IMR-90 (cell line): Measurements from ENCODE around the gene RAP1GAP. TPM values are rescaled to one million over a fixed set of nuclear protein-coding genes. Genes with fewer than 3 reads are reported as not detected.

Experiments
- ATAC-seq: fragments of 200-7000 bp; cut with Tn5 transposase; 2 replicates; pipeline ENCODE4 v1.9.1; 2020; ENCODE audit warnings: low read depth, mild to moderate bottlenecking, moderate library complexity
- BruUV-seq: library from RNA; stranded (reverse); fragments of 400-500 nt; replicated peaks from 2 replicates; lab custom pipeline; 2021; lab: Mats Ljungman, UMichigan
- CTCF ChIA-PET: fragments of 300-600 bp; formaldehyde crosslinking; extraction: SDS; loops from one replicate; lab custom pipeline; 2021; ENCODE audit warnings: antibody characterized with exemption; lab: Yijun Ruan, JAX
- POLR2A ChIA-PET: fragments of 300-600 bp; sonication (Branson Sonifier 250); formaldehyde crosslinking; loops from one replicate; lab custom pipeline; 2022; ENCODE audit warnings: antibody characterized with exemption; ENCODE audit not compliant: unreplicated experiment; lab: Charles Lee
- DNase-seq: peaks from one replicate; pipeline ENCODE4 v3.0.0; 2013
- H2AFZ ChIP-seq: replicated peaks from 2 replicates; pipeline ENCODE3; 2013; ENCODE audit warnings: low read length, mild to moderate bottlenecking; ENCODE audit not compliant: poor library complexity
- H2AK5ac ChIP-seq: 2 replicates; pipeline ENCODE4 v1.6.1; 2013; ENCODE audit warnings: low read depth, low read length, inconsistent platforms
- H2AK9ac ChIP-seq: replicated peaks from 2 replicates; pipeline ENCODE3; 2013; ENCODE audit warnings: mild to moderate bottlenecking, low read depth, low read length, moderate library complexity; ENCODE audit not compliant: poor library complexity
- H2BK120ac ChIP-seq: 2 replicates; pipeline ENCODE4 v1.6.1; 2013; ENCODE audit warnings: low read depth, low read length, inconsistent platforms
- H2BK15ac ChIP-seq: 3 replicates; pipeline ENCODE4 v1.6.1; 2013; ENCODE audit warnings: low read depth, low read length, inconsistent platforms
- H2BK20ac ChIP-seq: 2 replicates; pipeline ENCODE4 v1.6.1; 2013; ENCODE audit warnings: low read depth, mild to moderate bottlenecking, inconsistent platforms, low read length, moderate library complexity
- H2BK5ac ChIP-seq: 2 replicates; pipeline ENCODE4 v1.6.1; 2013; ENCODE audit warnings: mild to moderate bottlenecking, low read depth, low read length, inconsistent platforms; ENCODE audit not compliant: poor library complexity, severe bottlenecking
- H3K14ac ChIP-seq: replicated peaks from 2 replicates; pipeline ENCODE4 v1.6.1; 2013; ENCODE audit warnings: low read depth, low read length, inconsistent platforms
- H3K18ac ChIP-seq: 2 replicates; pipeline ENCODE4 v1.6.1; 2013; ENCODE audit warnings: low read depth, low read length, control low read depth
- H3K23ac ChIP-seq: 2 replicates; pipeline ENCODE4 v1.6.1; 2013; ENCODE audit warnings: low read depth, low read length, inconsistent platforms
- H3K27ac ChIP-seq: 2 replicates; pipeline ENCODE4 v1.5.1; 2013; ENCODE audit warnings: mild to moderate bottlenecking, control low read depth, low read length; ENCODE audit not compliant: insufficient read depth
- H3K27me3 ChIP-seq: 2 replicates; pipeline ENCODE4 v1.6.1; 2013; ENCODE audit warnings: low read length; ENCODE audit not compliant: control insufficient read depth, insufficient read depth
- H3K36me3 ChIP-seq: 2 replicates; pipeline ENCODE4 v1.6.1; 2013; ENCODE audit warnings: low read length, mixed read lengths; ENCODE audit not compliant: control insufficient read depth, insufficient read depth
- H3K4ac ChIP-seq: 2 replicates; pipeline ENCODE4 v1.6.1; 2013; ENCODE audit warnings: low read depth, low read length, inconsistent platforms
- H3K4me1 ChIP-seq: 2 replicates; pipeline ENCODE4 v1.6.1; 2013; ENCODE audit warnings: low read length, mixed read lengths; ENCODE audit not compliant: control insufficient read depth, insufficient read depth
- H3K4me2 ChIP-seq: 2 replicates; pipeline ENCODE4 v1.6.1; 2013; ENCODE audit warnings: low read depth, mild to moderate bottlenecking, control low read depth, low read length, moderate library complexity
- H3K4me3 ChIP-seq: 2 replicates; pipeline ENCODE4 v1.5.1; 2013; ENCODE audit warnings: low read depth, mild to moderate bottlenecking, control low read depth, low read length, moderate library complexity; ENCODE audit not compliant: insufficient read depth
- H3K56ac ChIP-seq: 2 replicates; pipeline ENCODE4 v1.6.1; 2013; ENCODE audit warnings: low read length, inconsistent platforms; ENCODE audit not compliant: insufficient read depth; ENCODE audit errors: extremely low read depth
- H3K79me1 ChIP-seq, 2 experiments: 2 replicates each; pipeline ENCODE4 v1.6.1; 2013; ENCODE audit warnings: low read length in 2 of 2, inconsistent platforms in 1 of 2, low read depth in 1 of 2
- H3K9ac ChIP-seq: 2 replicates; pipeline ENCODE4 v1.6.1; 2013; ENCODE audit warnings: low read depth, low read length, control low read depth
- H3K9me1 ChIP-seq: 2 replicates; pipeline ENCODE4 v1.6.1; 2013; ENCODE audit warnings: low read length, inconsistent platforms; ENCODE audit not compliant: insufficient read depth
- H3K9me3 ChIP-seq: 2 replicates; pipeline ENCODE4 v1.6.1; 2013; ENCODE audit warnings: low read length; ENCODE audit not compliant: control insufficient read depth, insufficient read depth
- H4K20me1 ChIP-seq: 2 replicates; pipeline ENCODE4 v1.6.1; 2013; ENCODE audit warnings: low read length, inconsistent platforms; ENCODE audit not compliant: insufficient read depth
- H4K5ac ChIP-seq: 2 replicates; pipeline ENCODE4 v1.6.1; 2013; ENCODE audit warnings: mild to moderate bottlenecking, low read depth, low read length, control low read depth
- H4K8ac ChIP-seq, 2 experiments: 2 replicates each; pipeline ENCODE4 v1.6.1; 2013; ENCODE audit warnings: low read depth in 2 of 2, low read length in 2 of 2, control low read depth in 1 of 2, inconsistent platforms in 1 of 2
- H4K91ac ChIP-seq: 2 replicates; pipeline ENCODE4 v1.6.1; 2013; ENCODE audit warnings: low read depth, low read length, inconsistent platforms; ENCODE audit not compliant: insufficient read depth
- BHLHE40 ChIP-seq: fragments of 150-350 bp; IDR thresholded peaks from 2 replicates; pipeline ENCODE4 v1.6.1; 2016; ENCODE audit warnings: mild to moderate bottlenecking, low read depth, low read length
- CEBPB ChIP-seq: IDR thresholded peaks from 2 replicates; pipeline ENCODE4 v1.6.1; 2012; ENCODE audit warnings: low read depth, low read length, improper control_type of control experiment
- CHD1 ChIP-seq: IDR thresholded peaks from 2 replicates; pipeline ENCODE4 v1.6.1; 2012; ENCODE audit warnings: low read depth, low read length, improper control_type of control experiment
- CTCF ChIP-seq: conservative IDR thresholded peaks from 2 replicates; pipeline ENCODE4 v1.5.1; 2012; ENCODE audit warnings: mild to moderate bottlenecking, low read depth, low read length, improper control_type of control experiment
- FOS ChIP-seq: fragments of 150-350 bp; IDR thresholded peaks from 2 replicates; pipeline ENCODE4 v1.6.1; 2016; ENCODE audit warnings: low read depth, low read length
- MAFK ChIP-seq: IDR thresholded peaks from 2 replicates; pipeline ENCODE4 v1.6.1; 2012; ENCODE audit warnings: low read depth, low read length, improper control_type of control experiment
- MAZ ChIP-seq: IDR thresholded peaks from 2 replicates; pipeline ENCODE4 v1.6.1; 2012; ENCODE audit warnings: low read depth, mild to moderate bottlenecking, low read length, improper control_type of control experiment, moderate library complexity, borderline replicate concordance
- MXI1 ChIP-seq: IDR thresholded peaks from 2 replicates; pipeline ENCODE4 v1.6.1; 2012; ENCODE audit warnings: low read depth, mild to moderate bottlenecking, low read length, moderate library complexity, borderline replicate concordance
- NFE2L2 ChIP-seq: fragments of 150-350 bp; IDR thresholded peaks from 2 replicates; pipeline ENCODE4 v1.6.1; 2016; ENCODE audit warnings: low read depth, mild to moderate bottlenecking, low read length
- POLR2A ChIP-seq: IDR thresholded peaks from 2 replicates; pipeline ENCODE4 v1.6.1; 2012; ENCODE audit warnings: mild to moderate bottlenecking, low read depth, low read length
- RAD21 ChIP-seq: IDR thresholded peaks from 2 replicates; pipeline ENCODE4 v1.6.1; 2012; ENCODE audit warnings: low read length, improper control_type of control experiment
- RCOR1 ChIP-seq: IDR thresholded peaks from 2 replicates; pipeline ENCODE4 v1.6.1; 2012; ENCODE audit warnings: mild to moderate bottlenecking, low read length, improper control_type of control experiment; ENCODE audit not compliant: insufficient replicate concordance
- RFX5 ChIP-seq: IDR thresholded peaks from 2 replicates; pipeline ENCODE4 v1.8.0; 2012; ENCODE audit warnings: low read depth, mild to moderate bottlenecking, low read length, moderate library complexity
- SMC3 ChIP-seq: fragments of 150-350 bp; IDR thresholded peaks from 2 replicates; pipeline ENCODE4 v1.6.1; 2016; ENCODE audit warnings: low read depth, mild to moderate bottlenecking, antibody characterized with exemption, low read length, moderate library complexity
- USF2 ChIP-seq: fragments of 150-350 bp; IDR thresholded peaks from 2 replicates; pipeline ENCODE4 v1.6.1; 2017; ENCODE audit warnings: mild to moderate bottlenecking, antibody characterized with exemption, low read length, low read depth
- WGBS, 2 experiments: methylation state at CpG; one replicate each; pipeline versions ENCODE4 v1.1.5 to v1.1.7; 2013; ENCODE audit warnings: missing lambda C conversion rate in 2 of 2; ENCODE audit not compliant: insufficient read length in 1 of 2; ENCODE audit errors: extremely low coverage in 2 of 2; 5-methylcytosine and 5-hydroxymethylcytosine counted together
- dilution Hi-C: fragments of 300-500 bp; cut with HindIII; formaldehyde crosslinking; loops from one replicate; pipeline ENCODE4 v1.14.3; 2018; ENCODE audit warnings: low sequenced_read_pairs; ENCODE audit not compliant: unreplicated experiment
- in situ Hi-C: fragments of 300-500 bp; cut with MboI; formaldehyde crosslinking; loops from 3 replicates; pipeline ENCODE4 v1.14.3; 2019; ENCODE audit warnings: low sequenced_read_pairs, inconsistent platforms, mixed read lengths
- intact Hi-C: fragments of 100-400 bp; cut with micrococcal nuclease; formaldehyde crosslinking; loops from 2 replicates; pipeline ENCODE4 v1.10.0; 2022
- polyA plus RNA-seq, 3 experiments: library from polyadenylated mRNA; depleted of rRNA; stranded (reverse); fragments of >200 nt; gene quantifications; 2 replicates each; pipeline ENCODE4 v1.2.3, GENCODE V29; 2012; ENCODE audit warnings: low replicate concordance in 1 of 3
- total RNA-seq: library from RNA; depleted of rRNA; stranded (reverse); fragments of >200 nt; gene quantifications from 2 replicates; pipeline ENCODE4 v1.2.3, GENCODE V29; 2012
- TF ChIP-seq, protein P1 (sequence below): fragments of 150-350 bp; IDR thresholded peaks from 2 replicates; pipeline ENCODE4 v1.6.1; 2016; ENCODE audit warnings: low read depth, mild to moderate bottlenecking, low read length, moderate library complexity, borderline replicate concordance

The RAP1GAP gene
- total and polyA plus RNA-seq, 2 of the 4 experiments (the other 2 are of a cell fraction) = under 0.01 to 0.10 TPM

DNA sequence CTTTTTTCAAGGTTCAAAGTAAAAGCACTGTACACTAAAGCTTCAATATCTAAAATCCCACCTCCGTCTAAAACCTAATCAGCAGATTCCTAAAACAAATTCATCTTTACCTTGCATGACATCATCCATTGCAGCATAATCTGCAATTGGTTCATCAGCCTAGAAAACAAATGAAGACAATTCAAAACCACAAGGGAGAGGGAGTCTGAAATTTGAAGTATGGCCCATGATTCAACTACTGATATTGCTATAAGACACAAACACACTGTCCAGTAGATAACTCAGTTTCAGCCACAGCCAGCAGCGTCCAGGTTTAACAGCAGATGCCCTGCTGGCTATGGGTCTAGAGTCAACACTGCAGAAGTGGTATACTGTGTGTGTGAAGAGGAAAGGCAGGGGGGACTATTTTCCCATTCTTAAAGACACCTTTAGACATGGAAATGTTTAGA is 17.9 kb upstream of the RAP1GAP start:
- POLR2A ChIA-PET = no interaction called here
- H3K18ac ChIP-seq = no peak overlapping the region
- no peak overlapping the region for H4K5ac ChIP-seq
- in situ Hi-C loops (no loop called here), intact Hi-C loops (no loop called here), dilution Hi-C loops (no loop called here)
- peaks cover under 1% of the 10 kb centered on the region; the same call in 1 of the 2 replicates for H3K9me1 ChIP-seq
- H3K4me1 ChIP-seq = no peaks in the 10 kb centered on the region
- H2BK20ac ChIP-seq = no peak overlapping the region
- no peak overlapping the region for H2BK5ac ChIP-seq
- H3K4me3 ChIP-seq = no peak overlapping the region
- peaks cover 44% of the 10 kb centered on the region for H3K36me3 ChIP-seq
- no TSS peak for BruUV-seq
- peaks cover 0 to 15% of the 10 kb centered on the region in 2 experiments; a peak in 3 of 4 replicates for H3K79me1 ChIP-seq
- ATAC-seq (no peak), DNase-seq (no peak)
- H4K8ac ChIP-seq = no peak overlapping the region
- H2AFZ ChIP-seq = no peak overlapping the region
- 0 out of 2 replicates have a peak, but pooled peaks cover 1% of the 10 kb centered on the region for H4K20me1 ChIP-seq
- H2BK120ac ChIP-seq = no peak overlapping the region
- H2BK15ac ChIP-seq = no peak overlapping the region
- no peak overlapping the region for H3K4ac ChIP-seq
- no peak overlapping the region for H3K23ac ChIP-seq
- no peak overlapping the region for H3K27ac ChIP-seq
- H3K9me3 ChIP-seq = 0 out of 2 replicates have a peak, but pooled peaks cover 3% of the 10 kb centered on the region
- no peak overlapping the region for H3K4me2 ChIP-seq
- no peaks in the 10 kb centered on the region for H3K27me3 ChIP-seq
- WGBS, 2 experiments = 100% methylated on average over 1 of the region's 2 CpGs; no CpG with 5 or more reads in 1 of the 2 experiments
- H4K91ac ChIP-seq = no peak overlapping the region
- no peak overlapping the region for H3K56ac ChIP-seq
- no peak overlapping the region for H2AK9ac ChIP-seq
- no peak overlapping the region for H3K9ac ChIP-seq
- CTCF ChIA-PET = no interaction called here
- H2AK5ac ChIP-seq = no peak overlapping the region
- TF ChIP-seq, protein P1, sequence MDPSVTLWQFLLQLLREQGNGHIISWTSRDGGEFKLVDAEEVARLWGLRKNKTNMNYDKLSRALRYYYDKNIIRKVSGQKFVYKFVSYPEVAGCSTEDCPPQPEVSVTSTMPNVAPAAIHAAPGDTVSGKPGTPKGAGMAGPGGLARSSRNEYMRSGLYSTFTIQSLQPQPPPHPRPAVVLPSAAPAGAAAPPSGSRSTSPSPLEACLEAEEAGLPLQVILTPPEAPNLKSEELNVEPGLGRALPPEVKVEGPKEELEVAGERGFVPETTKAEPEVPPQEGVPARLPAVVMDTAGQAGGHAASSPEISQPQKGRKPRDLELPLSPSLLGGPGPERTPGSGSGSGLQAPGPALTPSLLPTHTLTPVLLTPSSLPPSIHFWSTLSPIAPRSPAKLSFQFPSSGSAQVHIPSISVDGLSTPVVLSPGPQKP = no peak
- TF ChIP-seq RFX5 = no peak
- no peak for TF ChIP-seq FOS
- TF ChIP-seq MAZ = no peak
- TF ChIP-seq MXI1 = no peak
- no peak for TF ChIP-seq MAFK
- TF ChIP-seq CTCF = no peak
- TF ChIP-seq POLR2A = no peak
- TF ChIP-seq RAD21 = no peak
- TF ChIP-seq SMC3 = no peak
- no peak for TF ChIP-seq CEBPB
- TF ChIP-seq RCOR1 = no peak
- no peak for TF ChIP-seq NFE2L2
- no peak for TF ChIP-seq BHLHE40
- TF ChIP-seq USF2 = no peak
- no peak for TF ChIP-seq CHD1
- H3K14ac ChIP-seq = no peak overlapping the region
